H1 (cell line): ENCODE data around the gene NR2F1-AS1. TPM values are rescaled to one million over a fixed set of nuclear protein-coding genes. Genes with fewer than 3 reads are reported as not detected.

Experiments used
- CHD1 ChIP-seq: IDR thresholded peaks from 2 replicates; pipeline ENCODE4 v1.6.1; 2012; ENCODE audit warnings: low read depth, low read length, improper control_type of control experiment
- CHD7 ChIP-seq: fragments of 300-600 bp; sonication (generic); IDR thresholded peaks from 2 replicates; pipeline ENCODE4 v1.7.1; 2012; ENCODE audit warnings: low read length, moderate library complexity, mild to moderate bottlenecking, inconsistent platforms; ENCODE audit not compliant: insufficient replicate concordance
- EP300 ChIP-seq, 2 experiments: IDR thresholded peaks; 1 replicate in 1 of 2; 2 replicates in 1 of 2; pipeline ENCODE4 v1.6.1; 2011 to 2012; ENCODE audit warnings: low read depth in 2 of 2, low read length in 2 of 2, mild to moderate bottlenecking in 2 of 2, borderline replicate concordance in 1 of 2, inconsistent platforms in 1 of 2, moderate library complexity in 1 of 2
- GTF2F1 ChIP-seq: IDR thresholded peaks from 2 replicates; pipeline ENCODE4 v1.6.1; 2012; ENCODE audit warnings: low read depth, low read length, improper control_type of control experiment, borderline replicate concordance
- JUN ChIP-seq: IDR thresholded peaks from 2 replicates; pipeline ENCODE4 v1.6.1; 2011; ENCODE audit warnings: low read depth, mild to moderate bottlenecking, improper control_type of control experiment, low read length
- KDM1A ChIP-seq: fragments of 200-600, 300-600 bp; sonication (generic); IDR thresholded peaks from 2 replicates; pipeline ENCODE4 v1.7.1; 2016; ENCODE audit warnings: mild to moderate bottlenecking, low read length, borderline replicate concordance
- KDM4A ChIP-seq: IDR thresholded peaks from one replicate; pipeline ENCODE4 v1.7.1; 2012; ENCODE audit warnings: low read depth, mild to moderate bottlenecking, moderate library complexity, low read length, inconsistent platforms; ENCODE audit not compliant: severe bottlenecking
- MAX ChIP-seq: IDR thresholded peaks from 2 replicates; pipeline ENCODE4 v1.6.1; 2012; ENCODE audit warnings: inconsistent platforms
- SAP30 ChIP-seq: fragments of 300-600 bp; sonication (generic); IDR thresholded peaks from 2 replicates; pipeline ENCODE4 v1.7.1; 2012; ENCODE audit warnings: low read length, moderate library complexity, mild to moderate bottlenecking, inconsistent platforms; ENCODE audit not compliant: insufficient read depth, insufficient replicate concordance
- TCF12 ChIP-seq: IDR thresholded peaks from 2 replicates; pipeline ENCODE4 v1.6.1; 2011; ENCODE audit warnings: low read depth, mild to moderate bottlenecking, low read length
- polyA plus RNA-seq, 7 experiments: library from polyadenylated mRNA; depleted of rRNA in 3 of 7; stranded (reverse) in 5 of 7; unstranded in 2 of 7; fragments of >200 nt in 5 of 7; fragments of 200-250 nt in 2 of 7; gene quantifications; 1 replicate in 5 of 7; 2 replicates in 1 of 7; 4 replicates in 1 of 7; pipeline versions ENCODE4 v1.2.1 to v1.2.3, GENCODE V29; 2011 to 2013; ENCODE audit warnings: missing spikeins in 2 of 7, mixed read lengths in 2 of 7
- total RNA-seq: library from RNA; stranded (reverse); fragmentation: NEBNext Ultra II Directional; extraction: Animal tissue kit (Norgen Biotek cat#: 25700); gene quantifications from 2 replicates; pipeline ENCODE4 v1.2.1, GENCODE V29; 2021

The NR2F1-AS1 gene
- total and polyA plus RNA-seq, 2 of the 8 experiments (the other 6 are each of a cell fraction or from before 2014, with no cell fraction given), result 1.6 to 5.6 TPM

GRCh38 chr5:93610581-93611272 is 29.7 kb upstream of the NR2F1-AS1 start (continued):
- no peak for TF ChIP-seq CHD7
- no peak for TF ChIP-seq CHD1
- TF ChIP-seq GTF2F1, result no peak
- TF ChIP-seq KDM1A, result no peak
- TF ChIP-seq KDM4A, result no peak
- TF ChIP-seq JUN, result no peak
- TF ChIP-seq TCF12, result no peak
- TF ChIP-seq EP300 (IDR thresholded peaks at IDR 0.05; ENCODE audit: borderline replicate concordance in 1 of 2, low read depth in 2 of 2, low read length in 2 of 2), result no peak
- no peak for TF ChIP-seq MAX
- no peak for TF ChIP-seq SAP30
